ENCODE measurements around the gene SPATA16.

SPATA16 gene

DNA sequence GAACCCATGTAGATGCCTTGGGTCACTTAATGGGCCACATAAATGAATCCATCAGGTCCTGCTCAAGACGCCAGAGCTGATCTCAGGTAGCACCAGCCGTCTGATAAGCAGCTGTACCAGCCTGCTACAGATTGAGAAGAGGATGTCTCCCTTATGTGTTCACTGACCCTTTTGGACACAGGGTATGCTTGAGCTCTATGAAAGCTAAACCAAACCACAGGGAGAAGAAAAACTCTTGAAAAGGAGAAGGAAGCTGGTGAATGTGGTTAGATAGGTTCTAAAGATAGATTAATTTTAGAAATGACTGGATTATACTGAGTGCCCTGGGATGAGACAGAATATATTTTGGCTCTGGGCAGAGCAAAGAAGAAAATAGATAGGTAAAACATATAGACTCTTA is 187.5 kb downstream of the SPATA16 start:
- H3K36me3 ChIP-seq (ENCODE audit: control insufficient read depth in 2 of 2, insufficient read depth in 2 of 2, low read length in 2 of 2): no peaks in the 10 kb centered on the region
- H3K27ac ChIP-seq (ENCODE audit: low read length): no peak overlapping the region
- no peaks in the 10 kb centered on the region for H3K27me3 ChIP-seq (ENCODE audit: control insufficient read depth in 1 of 2, insufficient read depth in 2 of 2, low read length in 2 of 2)
- no peak overlapping the region for H3K4me3 ChIP-seq (ENCODE audit: low read length in 2 of 2)
- H3K4me1 ChIP-seq (ENCODE audit: control insufficient read depth, insufficient read depth, low read length): no peaks in the 10 kb centered on the region
- no peak overlapping the region for H3K9ac ChIP-seq (ENCODE audit: low read length in 2 of 2)
- no peaks in the 10 kb centered on the region for H3K9me3 ChIP-seq (ENCODE audit: control insufficient read depth in 2 of 2, low read length in 2 of 2)

DNA sequence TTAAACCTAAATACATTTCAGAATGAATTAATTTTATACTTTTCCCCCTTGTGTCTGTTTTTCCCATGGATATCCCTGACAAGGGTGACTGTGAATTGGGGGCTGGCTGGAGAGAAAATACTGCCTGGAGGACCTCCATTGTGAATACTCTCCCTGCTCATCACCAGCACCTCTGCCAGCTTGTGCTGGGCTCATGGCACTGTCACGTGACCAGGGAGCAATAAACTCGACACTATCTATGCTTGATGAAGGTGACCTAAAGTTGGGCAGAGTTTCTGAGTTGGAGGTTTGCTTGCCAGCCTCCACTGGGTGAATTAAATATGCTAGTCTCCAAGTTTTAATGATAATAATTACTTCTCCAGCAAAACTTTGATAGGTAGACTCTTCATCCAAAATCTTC is 189.5 kb downstream of the SPATA16 start:
- no peaks in the 10 kb centered on the region for H3K9me3 ChIP-seq (ENCODE audit: control insufficient read depth in 2 of 2, low read length in 2 of 2)
- H3K4me3 ChIP-seq (ENCODE audit: low read length in 2 of 2): no peak overlapping the region
- no peak overlapping the region for H3K9ac ChIP-seq (ENCODE audit: low read length in 2 of 2)
- no peaks in the 10 kb centered on the region for H3K27me3 ChIP-seq (ENCODE audit: control insufficient read depth in 1 of 2, insufficient read depth in 2 of 2, low read length in 2 of 2)
- no peak overlapping the region for H3K27ac ChIP-seq (ENCODE audit: low read length)
- H3K4me1 ChIP-seq (ENCODE audit: control insufficient read depth, insufficient read depth, low read length): no peaks in the 10 kb centered on the region
- H3K36me3 ChIP-seq (ENCODE audit: control insufficient read depth in 2 of 2, insufficient read depth in 2 of 2, low read length in 2 of 2): no peaks in the 10 kb centered on the region

DNA sequence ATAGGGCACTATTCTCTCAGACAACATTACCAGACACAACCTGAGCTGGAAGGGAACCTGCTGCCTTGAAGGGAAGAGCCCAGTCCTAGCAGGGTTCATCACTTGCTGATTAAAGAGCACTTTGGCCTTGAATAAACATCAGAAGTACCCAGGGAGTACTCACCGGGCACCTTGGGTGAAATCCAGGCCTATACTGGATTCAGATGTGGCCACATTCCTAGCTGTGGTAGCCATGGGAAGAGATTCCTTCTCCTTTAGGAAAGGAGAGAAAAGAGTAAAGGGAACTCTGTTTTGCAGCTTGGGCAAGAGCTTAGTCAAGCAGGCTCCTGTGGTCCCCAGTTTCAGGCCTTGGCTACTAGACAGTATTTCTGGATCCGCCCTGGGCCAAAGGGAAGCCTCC is 195.0 kb downstream of the SPATA16 start:
- Histone ChIP-seq H3K9me3 (ENCODE audit: control insufficient read depth in 2 of 2, low read length in 2 of 2) (no peaks in the 10 kb centered on the region), H3K9ac (ENCODE audit: low read length in 2 of 2) (no peak overlapping the region), H3K27me3 (ENCODE audit: control insufficient read depth in 1 of 2, insufficient read depth in 2 of 2, low read length in 2 of 2) (no peaks in the 10 kb centered on the region), H3K36me3 (ENCODE audit: control insufficient read depth in 2 of 2, insufficient read depth in 2 of 2, low read length in 2 of 2) (no peaks in the 10 kb centered on the region), H3K4me3 (ENCODE audit: low read length in 2 of 2) (no peak overlapping the region), H3K27ac (ENCODE audit: low read length) (no peak overlapping the region), H3K4me1 (ENCODE audit: control insufficient read depth, insufficient read depth, low read length) (no peaks in the 10 kb centered on the region)

DNA sequence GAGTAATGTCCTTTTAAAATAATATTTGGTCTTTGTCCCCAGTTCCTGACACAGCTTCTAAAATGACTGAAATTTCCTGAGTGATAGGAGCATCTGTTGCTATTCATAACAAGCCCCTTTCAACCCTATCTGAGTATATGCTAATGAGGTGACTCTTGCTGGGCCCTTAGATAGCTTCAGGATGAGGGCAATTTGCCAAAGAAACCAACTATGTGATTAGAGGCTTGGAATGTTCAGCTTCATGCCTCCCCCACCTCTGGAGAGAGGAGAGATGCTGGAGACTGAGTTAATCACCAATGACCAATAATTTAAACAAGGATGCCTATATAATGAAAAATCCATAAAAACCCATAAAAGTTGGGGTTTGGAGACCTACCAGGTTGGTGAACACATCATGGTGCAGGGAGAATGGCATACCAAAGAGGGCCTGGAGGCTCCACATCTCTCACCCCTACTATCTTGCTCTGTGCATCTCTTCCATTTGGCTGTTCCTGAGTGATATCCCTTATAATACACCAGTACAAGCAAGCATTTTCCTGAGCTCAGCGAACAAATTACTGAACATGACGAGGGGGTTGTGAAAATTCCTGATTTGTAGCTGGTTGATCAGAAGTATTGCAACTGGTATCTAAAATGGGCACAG is 201.3 kb downstream of the SPATA16 start:
- Histone ChIP-seq H3K36me3 (ENCODE audit: control insufficient read depth in 2 of 2, insufficient read depth in 2 of 2, low read length in 2 of 2) (no peaks in the 10 kb centered on the region), H3K4me3 (ENCODE audit: low read length in 2 of 2) (no peak overlapping the region), H3K4me1 (ENCODE audit: control insufficient read depth, insufficient read depth, low read length) (no peaks in the 10 kb centered on the region), H3K9me3 (ENCODE audit: control insufficient read depth in 2 of 2, low read length in 2 of 2) (no peaks in the 10 kb centered on the region), H3K27ac (ENCODE audit: low read length) (no peak overlapping the region), H3K9ac (ENCODE audit: low read length in 2 of 2) (no peak overlapping the region), H3K27me3 (ENCODE audit: control insufficient read depth in 1 of 2, insufficient read depth in 2 of 2, low read length in 2 of 2) (no peaks in the 10 kb centered on the region)

DNA sequence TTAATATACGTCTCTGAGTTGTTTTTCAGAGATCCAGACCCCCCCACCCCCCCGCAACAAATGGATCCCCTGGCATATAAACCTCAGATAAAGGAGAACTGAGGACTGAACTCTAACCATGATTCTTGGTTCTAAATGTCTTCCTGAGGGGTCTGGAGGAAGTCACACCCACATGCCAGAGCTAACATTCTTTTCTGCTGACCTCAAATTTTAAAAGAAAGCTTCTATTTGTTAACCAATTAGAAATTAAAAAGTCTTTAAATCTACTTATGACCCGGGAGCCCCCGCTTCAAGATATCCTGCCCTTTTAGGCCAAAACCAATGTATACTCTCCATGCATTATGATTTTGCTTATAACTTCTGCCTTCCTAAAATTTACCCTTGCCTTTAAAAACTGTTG is 202.2 kb downstream of the SPATA16 start:
- no peaks in the 10 kb centered on the region for H3K36me3 ChIP-seq (ENCODE audit: control insufficient read depth in 2 of 2, insufficient read depth in 2 of 2, low read length in 2 of 2)
- H3K27ac ChIP-seq (ENCODE audit: low read length): no peak overlapping the region
- H3K27me3 ChIP-seq (ENCODE audit: control insufficient read depth in 1 of 2, insufficient read depth in 2 of 2, low read length in 2 of 2): no peaks in the 10 kb centered on the region
- no peaks in the 10 kb centered on the region for H3K9me3 ChIP-seq (ENCODE audit: control insufficient read depth in 2 of 2, low read length in 2 of 2)
- no peak overlapping the region for H3K9ac ChIP-seq (ENCODE audit: low read length in 2 of 2)
- H3K4me3 ChIP-seq (ENCODE audit: low read length in 2 of 2): no peak overlapping the region
- H3K4me1 ChIP-seq (ENCODE audit: control insufficient read depth, insufficient read depth, low read length): no peaks in the 10 kb centered on the region

DNA sequence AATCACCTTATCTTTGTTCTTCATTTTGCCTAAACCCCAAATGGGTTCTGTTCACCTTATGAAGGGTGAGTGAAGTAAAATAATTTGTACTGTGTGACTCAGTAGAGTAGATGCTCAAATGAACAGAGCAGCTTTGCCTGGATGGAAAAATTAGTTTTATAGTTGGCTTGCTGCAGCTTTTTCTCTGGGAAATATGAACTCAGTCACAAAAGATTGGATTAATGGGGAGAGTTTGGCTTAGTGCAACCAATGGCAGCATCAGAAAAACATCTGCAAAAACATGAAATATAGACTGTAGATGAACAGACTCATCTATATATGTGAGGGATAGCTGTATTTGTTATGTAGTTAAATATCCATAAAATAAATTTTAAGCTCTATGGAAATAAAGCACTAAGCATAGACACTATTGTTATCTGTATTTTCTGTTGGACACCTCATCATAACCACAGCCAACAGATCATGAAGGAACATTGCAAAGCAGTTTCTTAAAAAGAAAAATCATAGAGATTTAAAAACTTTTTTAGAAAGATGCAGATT is 209.2 kb downstream of the SPATA16 start:
- Histone ChIP-seq H3K9ac (ENCODE audit: low read length in 2 of 2) (no peak overlapping the region), H3K36me3 (ENCODE audit: control insufficient read depth in 2 of 2, insufficient read depth in 2 of 2, low read length in 2 of 2) (no peaks in the 10 kb centered on the region)

DNA sequence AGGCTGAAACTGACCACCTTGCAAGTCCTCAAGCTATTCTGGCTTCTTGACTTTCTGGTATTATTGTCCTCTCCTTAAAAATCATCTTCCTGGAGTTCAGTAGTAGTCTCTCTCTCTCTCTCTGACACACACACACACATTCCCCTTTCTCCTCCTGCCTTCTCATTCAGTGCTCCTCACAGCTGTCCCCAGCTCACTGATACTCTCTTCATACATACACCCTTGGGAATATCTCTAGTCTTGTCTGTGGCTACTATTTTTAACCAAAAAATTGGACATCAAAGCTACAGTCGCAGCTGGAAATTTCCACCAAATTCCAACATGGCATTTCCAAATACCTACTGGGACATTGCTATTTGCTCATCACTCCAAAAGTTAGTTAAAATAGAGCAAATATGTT is 211.6 kb downstream of the SPATA16 start:
- Histone ChIP-seq H3K4me3 (ENCODE audit: low read length in 2 of 2) (no peak overlapping the region), H3K36me3 (ENCODE audit: control insufficient read depth in 2 of 2, insufficient read depth in 2 of 2, low read length in 2 of 2) (no peaks in the 10 kb centered on the region), H3K4me1 (ENCODE audit: control insufficient read depth, insufficient read depth, low read length) (no peaks in the 10 kb centered on the region), H3K27me3 (ENCODE audit: control insufficient read depth in 1 of 2, insufficient read depth in 2 of 2, low read length in 2 of 2) (no peaks in the 10 kb centered on the region), H3K9me3 (ENCODE audit: control insufficient read depth in 2 of 2, low read length in 2 of 2) (no peaks in the 10 kb centered on the region), H3K27ac (ENCODE audit: low read length) (no peak overlapping the region), H3K9ac (ENCODE audit: low read length in 2 of 2) (no peak overlapping the region)

More for the DNA sequence above, 209.2 kb downstream of the SPATA16 start:
- no peaks in the 10 kb centered on the region for H3K4me1 ChIP-seq (ENCODE audit: control insufficient read depth, insufficient read depth, low read length)
- no peaks in the 10 kb centered on the region for H3K27me3 ChIP-seq (ENCODE audit: control insufficient read depth in 1 of 2, insufficient read depth in 2 of 2, low read length in 2 of 2)
- H3K4me3 ChIP-seq (ENCODE audit: low read length in 2 of 2): no peak overlapping the region
- H3K9me3 ChIP-seq (ENCODE audit: control insufficient read depth in 2 of 2, low read length in 2 of 2): no peaks in the 10 kb centered on the region
- H3K27ac ChIP-seq (ENCODE audit: low read length): no peak overlapping the region

DNA sequence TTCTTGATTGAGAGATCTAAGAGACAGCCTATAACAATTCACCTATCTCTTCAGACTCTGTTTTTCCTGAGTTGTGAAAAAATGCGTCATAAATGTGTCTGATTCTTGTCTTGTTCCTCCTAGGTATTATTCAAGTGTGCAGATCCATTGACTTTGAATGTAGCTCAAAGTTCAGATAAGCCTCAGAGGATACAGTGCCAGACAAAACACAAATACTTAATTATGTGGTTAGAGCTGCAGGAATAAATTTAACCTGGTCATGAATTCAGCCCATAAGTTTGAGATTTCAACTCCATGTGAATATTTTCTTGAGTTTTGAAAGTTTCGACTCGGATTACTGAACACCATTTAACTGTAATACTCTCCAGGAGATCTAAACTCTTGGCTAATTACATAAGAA is 216.5 kb downstream of the SPATA16 start:
- Histone ChIP-seq H3K27me3 (ENCODE audit: control insufficient read depth in 1 of 2, insufficient read depth in 2 of 2, low read length in 2 of 2) (no peaks in the 10 kb centered on the region), H3K27ac (ENCODE audit: low read length) (no peak overlapping the region), H3K36me3 (ENCODE audit: control insufficient read depth in 2 of 2, insufficient read depth in 2 of 2, low read length in 2 of 2) (no peaks in the 10 kb centered on the region), H3K9me3 (ENCODE audit: control insufficient read depth in 2 of 2, low read length in 2 of 2) (no peaks in the 10 kb centered on the region), H3K9ac (ENCODE audit: low read length in 2 of 2) (no peak overlapping the region), H3K4me1 (ENCODE audit: control insufficient read depth, insufficient read depth, low read length) (no peaks in the 10 kb centered on the region), H3K4me3 (ENCODE audit: low read length in 2 of 2) (no peak overlapping the region)

DNA sequence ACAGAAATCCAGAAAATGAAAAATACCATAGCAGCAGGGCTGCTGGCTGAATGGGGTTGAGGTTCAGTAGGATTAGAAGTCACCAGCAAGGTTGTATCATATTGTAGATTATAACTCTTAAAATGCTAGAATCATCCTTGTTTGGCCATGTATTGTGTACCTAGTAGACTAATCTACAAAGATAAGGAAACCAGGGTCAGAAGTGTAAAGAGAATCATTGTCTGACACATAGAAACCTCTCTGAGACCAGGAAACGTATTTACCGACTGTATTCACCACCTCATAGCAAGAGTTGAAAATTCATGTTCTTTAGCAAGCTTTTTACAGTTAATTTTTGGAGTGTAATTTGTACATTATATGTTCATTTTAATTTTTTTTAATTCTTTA is 221.7 kb downstream of the SPATA16 start:
- Histone ChIP-seq H3K27ac (ENCODE audit: low read length) (no peak overlapping the region), H3K9me3 (ENCODE audit: control insufficient read depth in 2 of 2, low read length in 2 of 2) (no peaks in the 10 kb centered on the region), H3K4me1 (ENCODE audit: control insufficient read depth, insufficient read depth, low read length) (no peaks in the 10 kb centered on the region), H3K9ac (ENCODE audit: low read length in 2 of 2) (no peak overlapping the region), H3K36me3 (ENCODE audit: control insufficient read depth in 2 of 2, insufficient read depth in 2 of 2, low read length in 2 of 2) (no peaks in the 10 kb centered on the region), H3K27me3 (ENCODE audit: control insufficient read depth in 1 of 2, insufficient read depth in 2 of 2, low read length in 2 of 2) (no peaks in the 10 kb centered on the region), H3K4me3 (ENCODE audit: low read length in 2 of 2) (no peak overlapping the region)

DNA sequence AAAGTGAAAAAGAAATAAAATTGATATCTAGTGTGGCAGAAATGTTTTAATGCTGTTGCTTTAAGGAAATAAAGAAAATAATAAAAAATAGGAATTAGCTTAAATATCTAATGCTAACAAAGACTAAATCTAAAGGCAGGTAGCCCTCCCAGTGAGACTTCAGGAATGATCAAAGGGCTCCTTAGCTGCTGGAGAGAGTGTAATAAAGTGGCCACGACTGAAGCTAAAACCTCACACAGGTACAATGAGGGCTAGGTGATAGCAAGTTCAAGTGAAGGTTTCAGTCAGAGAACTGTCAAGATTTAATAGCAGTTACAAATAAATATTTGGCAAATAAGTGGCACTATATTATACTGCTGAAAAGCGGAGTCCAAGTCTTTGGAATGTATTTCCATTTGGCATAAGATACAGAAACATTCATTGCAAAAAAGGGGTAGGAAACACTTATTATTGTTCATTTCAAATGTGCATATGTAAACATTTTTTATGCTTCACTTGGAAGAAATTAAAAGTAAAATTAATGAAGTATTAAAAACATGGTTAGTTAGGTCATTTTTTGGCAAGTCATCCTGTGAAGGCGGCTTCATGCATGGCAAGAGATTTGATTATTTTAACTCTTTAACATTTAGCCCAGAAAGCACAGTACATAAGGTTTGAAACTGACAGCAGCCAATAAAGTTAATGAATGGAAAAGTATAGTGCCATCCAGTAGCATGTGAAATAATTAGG is 222.3 kb downstream of the SPATA16 start:
- Histone ChIP-seq H3K4me1 (ENCODE audit: control insufficient read depth, insufficient read depth, low read length) (no peaks in the 10 kb centered on the region), H3K9ac (ENCODE audit: low read length in 2 of 2) (no peak overlapping the region), H3K9me3 (ENCODE audit: control insufficient read depth in 2 of 2, low read length in 2 of 2) (no peaks in the 10 kb centered on the region), H3K36me3 (ENCODE audit: control insufficient read depth in 2 of 2, insufficient read depth in 2 of 2, low read length in 2 of 2) (no peaks in the 10 kb centered on the region), H3K4me3 (ENCODE audit: low read length in 2 of 2) (no peak overlapping the region), H3K27me3 (ENCODE audit: control insufficient read depth in 1 of 2, insufficient read depth in 2 of 2, low read length in 2 of 2) (no peaks in the 10 kb centered on the region), H3K27ac (ENCODE audit: low read length) (no peak overlapping the region)

DNA sequence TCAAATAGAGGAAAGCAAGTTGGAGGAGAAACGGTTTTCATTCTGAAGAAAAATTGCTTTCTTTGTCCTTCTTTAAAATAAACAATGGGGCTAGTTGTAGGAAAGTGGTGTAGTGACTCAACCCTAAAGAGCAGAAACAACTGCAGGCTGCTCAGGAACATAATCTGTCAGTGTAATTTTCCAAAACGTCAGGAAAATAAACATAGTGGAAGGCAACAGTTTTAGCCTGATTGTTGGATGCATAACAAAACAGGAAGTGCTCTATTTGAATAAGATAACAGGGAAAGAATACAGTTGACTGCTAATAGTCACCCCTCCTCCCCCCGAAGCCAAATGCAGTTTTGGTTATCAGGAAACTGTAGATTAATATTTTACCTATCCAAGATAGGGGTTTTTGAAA is 222.9 kb downstream of the SPATA16 start:
- no peak overlapping the region for H3K9ac ChIP-seq (ENCODE audit: low read length in 2 of 2)
- no peak overlapping the region for H3K4me3 ChIP-seq (ENCODE audit: low read length in 2 of 2)
- no peaks in the 10 kb centered on the region for H3K36me3 ChIP-seq (ENCODE audit: control insufficient read depth in 2 of 2, insufficient read depth in 2 of 2, low read length in 2 of 2)
- no peaks in the 10 kb centered on the region for H3K4me1 ChIP-seq (ENCODE audit: control insufficient read depth, insufficient read depth, low read length)
- H3K9me3 ChIP-seq (ENCODE audit: control insufficient read depth in 2 of 2, low read length in 2 of 2): no peaks in the 10 kb centered on the region
- H3K27ac ChIP-seq (ENCODE audit: low read length): no peak overlapping the region
- H3K27me3 ChIP-seq (ENCODE audit: control insufficient read depth in 1 of 2, insufficient read depth in 2 of 2, low read length in 2 of 2): no peaks in the 10 kb centered on the region
